NCI-H1092 treated with DMSO at 0.1 percent for 48 hours (cell line): ENCODE measurements around the gene KAT6B.
"Not testable (repeated sequence)": the region's sequence is repeated elsewhere in the genome, so short reads cannot be mapped to it uniquely, and the experiment has no call there.

Source experiments
- DNase-seq: peaks from one replicate; lab custom pipeline; 2025; lab: John Stamatoyannopoulos, UW

The KAT6B gene

GRCh38 chr10:74890460-74890859 is 64.1 kb downstream of the KAT6B start:
- DNase-seq, result no peak

GRCh38 chr10:74891053-74891452 is 64.7 kb downstream of the KAT6B start:
- no peak for DNase-seq

- DNase-seq, result no peak
Measured at GRCh38 chr10:74892839-74893238, 66.4 kb downstream of the KAT6B start.

- DNase-seq, result not testable (repeated sequence)
Measured at GRCh38 chr10:74893329-74893728, 66.9 kb downstream of the KAT6B start.

- no peak for DNase-seq
Measured at GRCh38 chr10:74896788-74897527, 70.6 kb downstream of the KAT6B start.

GRCh38 chr10:74898201-74898976 is 72.0 kb downstream of the KAT6B start:
- no peak for DNase-seq

GRCh38 chr10:74900297-74900696 is 73.9 kb downstream of the KAT6B start:
- no peak for DNase-seq

- DNase-seq, result peak; percentile 3
Measured at GRCh38 chr10:74901301-74901700, 74.9 kb downstream of the KAT6B start.

GRCh38 chr10:74901867-74902450 is 75.6 kb downstream of the KAT6B start:
- no peak for DNase-seq

GRCh38 chr10:74903491-74903890 is 77.1 kb downstream of the KAT6B start:
- no peak for DNase-seq

GRCh38 chr10:74906611-74907198 is 80.3 kb downstream of the KAT6B start:
- DNase-seq, result no peak

- DNase-seq, result no peak
Measured at GRCh38 chr10:74909670-74910069, 83.3 kb downstream of the KAT6B start.

- DNase-seq, result no peak
Measured at GRCh38 chr10:74910241-74910975, 84.0 kb downstream of the KAT6B start.

- no peak for DNase-seq
Measured at GRCh38 chr10:74910976-74911350, 84.6 kb downstream of the KAT6B start.

GRCh38 chr10:74912182-74912581 is 85.8 kb downstream of the KAT6B start:
- DNase-seq, result no peak

- no peak for DNase-seq
Measured at GRCh38 chr10:74912682-74913081, 86.3 kb downstream of the KAT6B start.

- DNase-seq, result no peak
Measured at GRCh38 chr10:74913377-74913979, 87.1 kb downstream of the KAT6B start.

- DNase-seq, result no peak
Measured at GRCh38 chr10:74916283-74916682, 89.9 kb downstream of the KAT6B start.

- DNase-seq, result no peak
Measured at GRCh38 chr10:74917481-74918077, 91.2 kb downstream of the KAT6B start.

GRCh38 chr10:74919671-74920070 is 93.3 kb downstream of the KAT6B start:
- no peak for DNase-seq

- not testable (repeated sequence) for DNase-seq
Measured at GRCh38 chr10:74921070-74921469, 94.7 kb downstream of the KAT6B start.
